ENCODE data around the gene PHC3. TPM values are rescaled to one million over a fixed set of nuclear protein-coding genes. Genes with fewer than 3 reads are reported as not detected.
A peak's percentile ranks its signal among the peaks of the same experiment; 100 is the strongest.
"Not testable (repeated sequence)": the region's sequence is repeated elsewhere in the genome, so short reads cannot be mapped to it uniquely, and the experiment has no call there.

PHC3 gene
- total RNA-seq, 3 donors from 2014 or later (not counting 1 experiment from before 2014, with no cell fraction given), result 121 to 130 (median 125) TPM

DNA sequence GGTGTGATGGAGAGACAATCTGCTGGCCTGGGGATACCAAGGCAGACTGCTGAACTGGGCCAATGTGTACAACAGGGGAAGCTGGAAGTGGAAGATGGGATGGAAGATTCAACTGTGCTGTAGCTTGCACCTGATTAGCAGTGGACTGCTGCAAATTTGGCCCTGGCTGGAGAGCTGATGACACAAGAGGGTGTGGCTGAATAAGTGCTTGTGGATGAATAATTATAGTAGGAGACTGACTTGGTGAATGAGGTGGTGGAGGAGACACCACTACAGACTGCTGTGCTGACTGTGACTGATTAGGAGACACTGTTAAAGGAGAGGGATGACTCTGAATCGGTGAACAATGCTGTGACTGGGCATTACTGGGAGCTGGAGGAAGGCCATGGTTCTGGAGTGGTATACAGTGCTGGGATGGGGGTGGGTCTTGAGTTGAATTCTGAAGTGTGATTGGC lies 52.5 kb downstream of the PHC3 start:
- DNase-seq, result no peak
- peaks cover 12% of the 10 kb centered on the region for H3K4me1 ChIP-seq (ENCODE audit: control insufficient read depth, insufficient read depth, low read length)
- TF ChIP-seq, protein P1, sequence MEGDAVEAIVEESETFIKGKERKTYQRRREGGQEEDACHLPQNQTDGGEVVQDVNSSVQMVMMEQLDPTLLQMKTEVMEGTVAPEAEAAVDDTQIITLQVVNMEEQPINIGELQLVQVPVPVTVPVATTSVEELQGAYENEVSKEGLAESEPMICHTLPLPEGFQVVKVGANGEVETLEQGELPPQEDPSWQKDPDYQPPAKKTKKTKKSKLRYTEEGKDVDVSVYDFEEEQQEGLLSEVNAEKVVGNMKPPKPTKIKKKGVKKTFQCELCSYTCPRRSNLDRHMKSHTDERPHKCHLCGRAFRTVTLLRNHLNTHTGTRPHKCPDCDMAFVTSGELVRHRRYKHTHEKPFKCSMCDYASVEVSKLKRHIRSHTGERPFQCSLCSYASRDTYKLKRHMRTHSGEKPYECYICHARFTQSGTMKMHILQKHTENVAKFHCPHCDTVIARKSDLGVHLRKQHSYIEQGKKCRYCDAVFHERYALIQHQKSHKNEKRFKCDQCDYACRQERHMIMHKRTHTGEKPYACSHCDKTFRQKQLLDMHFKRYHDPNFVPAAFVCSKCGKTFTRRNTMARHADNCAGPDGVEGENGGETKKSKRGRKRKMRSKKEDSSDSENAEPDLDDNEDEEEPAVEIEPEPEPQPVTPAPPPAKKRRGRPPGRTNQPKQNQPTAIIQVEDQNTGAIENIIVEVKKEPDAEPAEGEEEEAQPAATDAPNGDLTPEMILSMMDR (IDR thresholded peaks at IDR 0.05), result no peak
- no peak overlapping the region for H3K4me3 ChIP-seq (ENCODE audit: low read length)
- Mint-ChIP-seq H3K27me3 (ENCODE audit: low read depth in 2 of 2) (no peaks in the 10 kb centered on the region), H3K4me1 (peaks cover 15 to 16% of the 10 kb centered on the region in 2 donors), H3K4me3 (peak overlapping the region; percentile 2), H3K27ac (peak overlapping the region; percentile 22 to 87), H3K36me3 (no peaks in the 10 kb centered on the region), H3K9me3 (no peaks in the 10 kb centered on the region)
- WGBS (ENCODE audit: insufficient coverage), result 80% methylated on average over 1 of the region's 1 CpG
- H3K36me3 ChIP-seq (ENCODE audit: control insufficient read depth, insufficient read depth, low read length), result peaks cover 23% of the 10 kb centered on the region
- intact Hi-C loops (cut with micrococcal nuclease), result no loop called here
- ATAC-seq, result peak; percentile 26 to 49 (median 34)
- H3K27me3 ChIP-seq (ENCODE audit: control insufficient read depth, insufficient read depth, low read length), result no peaks in the 10 kb centered on the region
- H3K27ac ChIP-seq (ENCODE audit: low read length), result no peak overlapping the region
- peaks cover 5% of the 10 kb centered on the region for H3K9me3 ChIP-seq (ENCODE audit: control insufficient read depth, insufficient read depth, low read length)

DNA sequence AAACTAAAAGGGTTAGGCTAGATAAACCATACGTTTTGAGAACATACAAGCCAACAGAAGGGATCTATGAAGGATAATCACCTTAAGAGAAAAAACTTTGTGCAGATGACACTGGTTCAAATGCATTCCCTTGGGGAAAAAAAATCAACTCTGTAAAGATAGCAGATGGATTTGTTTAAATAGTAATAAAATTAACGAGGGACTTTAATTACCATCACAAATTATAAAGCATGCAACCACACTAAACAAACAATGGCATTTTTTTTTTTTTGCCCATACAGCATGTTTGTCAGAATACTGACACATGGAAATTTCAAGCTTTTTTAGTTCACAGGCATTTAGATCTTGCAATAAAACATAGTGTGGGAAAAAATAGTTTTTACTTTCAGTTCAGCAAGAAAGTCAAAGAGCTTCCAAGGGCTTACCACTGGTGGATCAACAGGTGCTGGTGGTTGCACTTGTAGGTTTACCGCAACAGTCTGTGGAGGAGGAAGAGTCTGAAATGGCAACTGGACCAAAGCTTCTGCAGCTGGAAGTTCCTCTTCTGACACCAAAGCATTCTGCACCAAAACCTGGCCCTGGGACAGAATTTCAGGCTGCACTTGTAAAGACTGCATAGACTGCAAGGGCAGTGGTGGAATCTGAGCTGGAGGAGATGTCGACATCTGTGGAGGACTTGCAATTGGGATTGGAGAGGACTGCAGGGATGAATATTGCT lies 53.1 kb downstream of the PHC3 start:
- H3K36me3 ChIP-seq (ENCODE audit: control insufficient read depth, insufficient read depth, low read length), result peaks cover 19% of the 10 kb centered on the region
- Mint-ChIP-seq H3K36me3 (no peaks in the 10 kb centered on the region), H3K4me3 (no peak overlapping the region), H3K9me3 (no peaks in the 10 kb centered on the region), H3K27me3 (ENCODE audit: low read depth in 2 of 2) (no peaks in the 10 kb centered on the region), H3K4me1 (peaks cover 15 to 16% of the 10 kb centered on the region in 2 donors), H3K27ac (peak overlapping the region; percentile 22 to 87)
- peaks cover 12% of the 10 kb centered on the region for H3K4me1 ChIP-seq (ENCODE audit: control insufficient read depth, insufficient read depth, low read length)
- TF ChIP-seq, protein P1 (IDR thresholded peaks at IDR 0.05), result no peak
- no peak overlapping the region for H3K4me3 ChIP-seq (ENCODE audit: low read length)
- H3K27me3 ChIP-seq (ENCODE audit: control insufficient read depth, insufficient read depth, low read length), result no peaks in the 10 kb centered on the region
- no peak overlapping the region for H3K27ac ChIP-seq (ENCODE audit: low read length)
- ATAC-seq, result peak; percentile 34 to 64 (median 53)
- intact Hi-C loops (cut with micrococcal nuclease), result no loop called here
- H3K9me3 ChIP-seq (ENCODE audit: control insufficient read depth, insufficient read depth, low read length), result peaks cover 5% of the 10 kb centered on the region
- peak in 1 of 2 donors; percentile 39 for DNase-seq
- WGBS (ENCODE audit: insufficient coverage), result 44% methylated on average over 3 of the region's 4 CpGs

DNA sequence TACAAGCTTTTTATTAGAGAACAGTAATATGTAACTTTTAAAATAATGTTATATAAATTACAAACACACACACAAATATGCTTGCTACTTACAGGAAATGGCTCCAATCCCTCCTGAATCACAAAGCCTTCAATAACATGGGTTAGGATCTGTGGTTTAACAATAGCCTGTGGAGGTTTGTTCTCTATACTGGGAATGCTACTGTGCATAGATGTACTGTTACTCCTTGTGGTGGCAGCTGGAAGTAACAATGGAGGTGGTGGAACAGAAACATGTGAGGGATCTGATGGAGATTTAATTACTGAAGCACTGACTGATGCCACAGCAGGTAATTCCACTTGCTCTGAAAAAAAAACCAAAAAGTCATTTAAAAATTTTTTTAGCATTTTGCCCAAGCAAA lies 64.4 kb downstream of the PHC3 start:
- TF ChIP-seq, protein P1 (IDR thresholded peaks at IDR 0.05), result no peak
- no peaks in the 10 kb centered on the region for H3K4me1 ChIP-seq (ENCODE audit: control insufficient read depth, insufficient read depth, low read length)
- Mint-ChIP-seq H3K36me3 (no peaks in the 10 kb centered on the region), H3K4me1 (no peaks in the 10 kb centered on the region), H3K27ac (no peak overlapping the region), H3K4me3 (no peak overlapping the region), H3K27me3 (ENCODE audit: low read depth in 2 of 2) (no peaks in the 10 kb centered on the region), H3K9me3 (no peaks in the 10 kb centered on the region)
- H3K27me3 ChIP-seq (ENCODE audit: control insufficient read depth, insufficient read depth, low read length), result no peaks in the 10 kb centered on the region
- no peak overlapping the region for H3K27ac ChIP-seq (ENCODE audit: low read length)
- H3K9me3 ChIP-seq (ENCODE audit: control insufficient read depth, insufficient read depth, low read length), result no peaks in the 10 kb centered on the region
- DNase-seq, result peak in 1 of 2 donors; percentile 9
- H3K36me3 ChIP-seq (ENCODE audit: control insufficient read depth, insufficient read depth, low read length), result peaks cover 77% of the 10 kb centered on the region
- ATAC-seq, result no peak
- intact Hi-C loops (cut with micrococcal nuclease), result no loop called here
- H3K4me3 ChIP-seq (ENCODE audit: low read length), result no peak overlapping the region

DNA sequence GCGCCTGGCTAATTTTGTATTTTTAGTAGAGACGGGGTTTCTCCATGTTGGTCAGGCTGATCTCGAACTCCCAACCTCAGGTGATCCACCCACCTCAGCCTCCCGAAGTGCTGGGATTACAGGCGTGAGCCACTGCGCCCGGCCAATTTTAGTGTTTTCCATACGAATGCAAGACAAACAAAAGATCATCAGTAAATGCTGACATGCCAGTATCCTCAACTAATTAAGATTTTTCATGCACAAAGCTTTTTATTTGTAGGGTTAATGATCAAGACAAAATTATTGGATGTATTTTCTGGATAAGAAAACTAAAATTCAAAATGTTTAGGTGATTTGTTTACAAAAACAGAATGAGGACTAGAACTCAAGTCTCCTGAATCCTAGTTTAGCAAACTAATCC lies 67.4 kb downstream of the PHC3 start:
- H3K36me3 Mint-ChIP-seq, result not testable (repeated sequence)

More for the DNA sequence above, 67.4 kb downstream of the PHC3 start:
- H3K4me3 Mint-ChIP-seq; DNase-seq; H3K9me3 ChIP-seq (ENCODE audit: control insufficient read depth, insufficient read depth, low read length); H3K27ac ChIP-seq (ENCODE audit: low read length); H3K4me3 ChIP-seq (ENCODE audit: low read length); H3K27ac Mint-ChIP-seq; ATAC-seq; intact Hi-C loops (cut with micrococcal nuclease); H3K4me1 ChIP-seq (ENCODE audit: control insufficient read depth, insufficient read depth, low read length); H3K9me3 Mint-ChIP-seq; H3K27me3 Mint-ChIP-seq (ENCODE audit: low read depth in 2 of 2); H3K27me3 ChIP-seq (ENCODE audit: control insufficient read depth, insufficient read depth, low read length): not testable (repeated sequence)
- H3K36me3 ChIP-seq (ENCODE audit: control insufficient read depth, insufficient read depth, low read length), result peaks cover 73% of the 10 kb centered on the region
- peaks cover 13 to 15% of the 10 kb centered on the region in 2 donors for H3K4me1 Mint-ChIP-seq
- WGBS (ENCODE audit: insufficient coverage), result 92% methylated on average over 7 of the region's 8 CpGs

Measured in natural killer cell (primary cell).